IPS-11a (cell line): ENCODE measurements around the gene LRRC8D.

Experiments
- H3K4me3 ChIP-seq: one replicate; pipeline ENCODE4 v1.5.1; 2013; ENCODE audit warnings: low read depth, low read length, control low read depth

The LRRC8D gene

GRCh38 chr1:89865498-89866382 lies 44.9 kb downstream of the LRRC8D start:
- H3K4me3 ChIP-seq, result no peak overlapping the region

GRCh38 chr1:89866568-89866967 lies 45.7 kb downstream of the LRRC8D start:
- no peak overlapping the region for H3K4me3 ChIP-seq

GRCh38 chr1:89870998-89871397 lies 50.2 kb downstream of the LRRC8D start:
- H3K4me3 ChIP-seq, result no peak overlapping the region

- no peak overlapping the region for H3K4me3 ChIP-seq
Observed at GRCh38 chr1:89871768-89872473, 51.1 kb downstream of the LRRC8D start.

- no peak overlapping the region for H3K4me3 ChIP-seq
Observed at GRCh38 chr1:89872567-89872966, 51.7 kb downstream of the LRRC8D start.

GRCh38 chr1:89873288-89873687 lies 52.5 kb downstream of the LRRC8D start:
- H3K4me3 ChIP-seq, result no peak overlapping the region

GRCh38 chr1:89873770-89874169 lies 52.9 kb downstream of the LRRC8D start:
- H3K4me3 ChIP-seq, result no peak overlapping the region

GRCh38 chr1:89876463-89876862 lies 55.6 kb downstream of the LRRC8D start:
- no peak overlapping the region for H3K4me3 ChIP-seq

- H3K4me3 ChIP-seq, result no peak overlapping the region
Observed at GRCh38 chr1:89877756-89878155, 56.9 kb downstream of the LRRC8D start.

GRCh38 chr1:89878256-89878655 lies 57.4 kb downstream of the LRRC8D start:
- no peak overlapping the region for H3K4me3 ChIP-seq

GRCh38 chr1:89880679-89881078 lies 59.8 kb downstream of the LRRC8D start:
- no peak overlapping the region for H3K4me3 ChIP-seq

- H3K4me3 ChIP-seq, result no peak overlapping the region
Observed at GRCh38 chr1:89881415-89882058, 60.7 kb downstream of the LRRC8D start.

- H3K4me3 ChIP-seq, result no peak overlapping the region
Observed at GRCh38 chr1:89882348-89883029, 61.7 kb downstream of the LRRC8D start.

GRCh38 chr1:89883030-89883379 lies 62.2 kb downstream of the LRRC8D start:
- no peak overlapping the region for H3K4me3 ChIP-seq

- no peak overlapping the region for H3K4me3 ChIP-seq
Observed at GRCh38 chr1:89884718-89885596, 64.1 kb downstream of the LRRC8D start.

GRCh38 chr1:89887270-89887669 lies 66.4 kb downstream of the LRRC8D start:
- H3K4me3 ChIP-seq, result no peak overlapping the region

GRCh38 chr1:89887713-89888112 lies 66.9 kb downstream of the LRRC8D start:
- H3K4me3 ChIP-seq, result no peak overlapping the region

- no peak overlapping the region for H3K4me3 ChIP-seq
Observed at GRCh38 chr1:89888480-89889322, 67.9 kb downstream of the LRRC8D start.

- H3K4me3 ChIP-seq, result no peak overlapping the region
Observed at GRCh38 chr1:89889323-89889615, 68.4 kb downstream of the LRRC8D start.
